ENCODE data around the gene LAPTM5. TPM values are rescaled to one million over a fixed set of nuclear protein-coding genes. Genes with fewer than 3 reads are reported as not detected.

The LAPTM5 gene
- total RNA-seq, 1 donor from 2014 or later, result not detected

- H3K27me3 Mint-ChIP-seq (ENCODE audit: insufficient read depth, low read depth), result peaks cover 7% of the 10 kb centered on the region
- no peaks in the 10 kb centered on the region for H3F3A ChIP-seq (ENCODE audit: low read depth)
These were observed 2.8 kb downstream of the LAPTM5 start for GRCh38 chr1:30754684-30755171.

GRCh38 chr1:30753660-30754123 lies 3.9 kb downstream of the LAPTM5 start:
- Histone ChIP-seq H2AFZ (replicated peaks) (no peak overlapping the region), H3K4me1 (no peaks in the 10 kb centered on the region), H3K27me3 (no peaks in the 10 kb centered on the region), H3K36me3 (no peaks in the 10 kb centered on the region), H3F3A (ENCODE audit: low read depth) (no peaks in the 10 kb centered on the region), H3K9ac (no peak overlapping the region), H3K9me3 (ENCODE audit: low read depth) (no peaks in the 10 kb centered on the region), H3K79me2 (ENCODE audit: low read depth) (no peaks in the 10 kb centered on the region), H3K4me3 (no peak overlapping the region), H3K4me2 (no peak overlapping the region), H3K27ac (no peak overlapping the region), H4K20me1 (ENCODE audit: low read depth) (no peaks in the 10 kb centered on the region)
- H3K27me3 Mint-ChIP-seq (ENCODE audit: insufficient read depth, low read depth), result peaks cover 8% of the 10 kb centered on the region
- no peak for TF ChIP-seq EZH2 (IDR thresholded peaks at IDR 0.05)
- TF ChIP-seq EZH2phosphoT487 (IDR thresholded peaks at IDR 0.05), result no peak
- TF ChIP-seq CTCF (IDR thresholded peaks at IDR 0.05), result no peak
- no peak for DNase-seq (ENCODE audit: low spot score)
- H3K27ac Mint-ChIP-seq, result no peak overlapping the region
- peaks cover 6% of the 10 kb centered on the region for H3K4me1 Mint-ChIP-seq
- no peak overlapping the region for H3K4me3 Mint-ChIP-seq
- H3K9me3 Mint-ChIP-seq, result no peaks in the 10 kb centered on the region
- no peaks in the 10 kb centered on the region for H3K36me3 Mint-ChIP-seq

More at GRCh38 chr1:30754684-30755171, 2.8 kb downstream of the LAPTM5 start:
- no peak for DNase-seq (ENCODE audit: low spot score)
- Histone ChIP-seq H3K79me2 (ENCODE audit: low read depth) (no peaks in the 10 kb centered on the region), H3K4me3 (no peak overlapping the region), H3K27me3 (no peaks in the 10 kb centered on the region), H3K4me2 (no peak overlapping the region), H3K9me3 (ENCODE audit: low read depth) (no peaks in the 10 kb centered on the region), H2AFZ (replicated peaks) (no peak overlapping the region), H3K36me3 (no peaks in the 10 kb centered on the region), H4K20me1 (ENCODE audit: low read depth) (no peaks in the 10 kb centered on the region), H3K4me1 (peaks cover 1% of the 10 kb centered on the region), H3K27ac (no peak overlapping the region), H3K9ac (no peak overlapping the region)
- Mint-ChIP-seq H3K4me1 (peaks cover 11% of the 10 kb centered on the region), H3K36me3 (no peaks in the 10 kb centered on the region), H3K9me3 (no peaks in the 10 kb centered on the region), H3K4me3 (no peak overlapping the region), H3K27ac (no peak overlapping the region)
- no peak for TF ChIP-seq EZH2 (IDR thresholded peaks at IDR 0.05)
- no peak for TF ChIP-seq EZH2phosphoT487 (IDR thresholded peaks at IDR 0.05)
- TF ChIP-seq CTCF (IDR thresholded peaks at IDR 0.05), result no peak

GRCh38 chr1:30753118-30753517 lies 4.5 kb downstream of the LAPTM5 start:
- H3K36me3 Mint-ChIP-seq, result no peaks in the 10 kb centered on the region
- H3K36me3 ChIP-seq, result no peaks in the 10 kb centered on the region
- H3K27me3 Mint-ChIP-seq (ENCODE audit: insufficient read depth, low read depth), result peaks cover 8% of the 10 kb centered on the region
- no peaks in the 10 kb centered on the region for H3K9me3 Mint-ChIP-seq
- no peak overlapping the region for H3K4me3 Mint-ChIP-seq
- no peak overlapping the region for H3K4me3 ChIP-seq
- H3K4me1 Mint-ChIP-seq, result peaks cover 5% of the 10 kb centered on the region
- no peaks in the 10 kb centered on the region for H3F3A ChIP-seq (ENCODE audit: low read depth)
- no peak for TF ChIP-seq EZH2 (IDR thresholded peaks at IDR 0.05)
- no peak for TF ChIP-seq CTCF (IDR thresholded peaks at IDR 0.05)
- TF ChIP-seq EZH2phosphoT487 (IDR thresholded peaks at IDR 0.05), result no peak
- no peak overlapping the region for H3K27ac ChIP-seq
- H3K9ac ChIP-seq, result no peak overlapping the region
- H3K9me3 ChIP-seq (ENCODE audit: low read depth), result no peaks in the 10 kb centered on the region
- no peaks in the 10 kb centered on the region for H3K79me2 ChIP-seq (ENCODE audit: low read depth)
- H2AFZ ChIP-seq (replicated peaks), result no peak overlapping the region
- no peaks in the 10 kb centered on the region for H4K20me1 ChIP-seq (ENCODE audit: low read depth)
- H3K4me2 ChIP-seq, result no peak overlapping the region
- no peak overlapping the region for H3K27ac Mint-ChIP-seq
- DNase-seq (ENCODE audit: low spot score), result no peak
- H3K4me1 ChIP-seq, result no peaks in the 10 kb centered on the region
- H3K27me3 ChIP-seq, result no peaks in the 10 kb centered on the region

Data from neural progenitor cell (in vitro differentiated cells).